ENCODE results near the gene TMEM41A.
"Not testable (repeated sequence)": the region's sequence is repeated elsewhere in the genome, so short reads cannot be mapped to it uniquely, and the experiment has no call there.

The TMEM41A gene

DNA sequence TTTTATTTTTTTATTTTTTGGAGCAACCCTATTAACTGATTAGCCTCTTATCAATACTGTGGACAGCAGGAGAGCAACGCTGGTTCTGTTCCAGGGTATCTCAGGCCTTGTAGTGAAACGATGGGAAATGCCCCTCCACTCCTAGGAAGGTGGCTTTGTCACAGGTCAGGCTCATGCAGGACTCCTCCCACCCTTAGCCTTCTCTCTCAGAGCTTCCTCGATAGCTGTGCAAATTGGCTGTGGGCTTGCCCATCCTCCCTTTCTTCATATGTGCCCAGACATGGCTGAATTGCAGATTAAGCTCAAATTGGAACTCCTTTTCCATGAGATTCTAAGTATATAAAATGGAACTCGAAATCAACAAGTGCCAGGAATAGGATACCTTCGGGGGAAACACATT lies 38.5 kb downstream of the TMEM41A start:
- H3K27ac ChIP-seq (ENCODE audit: insufficient read depth in 1 of 2, low read depth in 1 of 2, low read length in 2 of 2, poor library complexity in 1 of 2, severe bottlenecking in 2 of 2), result no peak overlapping the region

DNA sequence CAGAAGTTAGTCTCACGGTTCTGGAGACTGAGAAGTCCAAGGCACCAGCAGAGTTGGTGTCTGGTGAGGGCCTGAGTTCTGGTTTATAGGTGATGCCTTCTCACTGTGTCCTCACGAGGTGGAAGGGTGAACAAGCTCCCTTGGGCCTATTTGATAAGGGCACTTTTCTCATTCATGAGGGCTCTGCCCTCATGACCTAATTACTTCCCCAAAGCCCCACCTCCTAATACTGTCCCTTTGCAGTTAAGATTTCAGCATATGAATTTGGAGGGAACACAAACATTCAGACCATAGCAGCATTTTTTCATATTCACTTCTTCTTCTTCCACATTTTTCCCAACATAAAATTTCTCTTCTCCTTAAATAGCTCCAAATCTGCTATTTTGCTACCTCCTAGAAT lies 41.5 kb downstream of the TMEM41A start:
- no peak for DNase-seq
- H3K9me3 ChIP-seq (ENCODE audit: control extremely low read depth in 1 of 5, control insufficient read depth in 4 of 5, insufficient read depth in 2 of 5, low read depth in 1 of 5, low read length in 4 of 5), result no peaks in the 10 kb centered on the region
- ChIA-PET POLR2A (no interaction called here), CTCF (interaction anchor here (1.6 kb wide), 1 partner anchor 118 kb away, joined by 4 read pairs; no protein-coding TSS in a partner anchor)
- H3K4me1 ChIP-seq (ENCODE audit: control extremely low read depth in 1 of 4, control insufficient read depth in 4 of 4, insufficient read depth in 4 of 4, low read length in 3 of 4), result no peaks in the 10 kb centered on the region
- H3K27ac ChIP-seq (ENCODE audit: insufficient read depth in 1 of 2, low read depth in 1 of 2, low read length in 2 of 2, poor library complexity in 1 of 2, severe bottlenecking in 2 of 2), result no peak overlapping the region
- H3K4me3 ChIP-seq (ENCODE audit: control insufficient read depth in 1 of 7, extremely low read depth in 1 of 7, insufficient read depth in 4 of 7, low read depth in 2 of 7, low read length in 6 of 7), result no peak overlapping the region
- H3K36me3 ChIP-seq (ENCODE audit: control insufficient read depth in 4 of 4, insufficient read depth in 4 of 4, low read length in 3 of 4), result no peaks in the 10 kb centered on the region
- 100% methylated on average over 1 of the region's 2 CpGs for WGBS (ENCODE audit: insufficient coverage)
- no peaks in the 10 kb centered on the region for H3K27me3 ChIP-seq (replicated peaks in 2 of 5; ENCODE audit: control insufficient read depth in 4 of 5, insufficient read depth in 5 of 5, low read length in 4 of 5)

More for the DNA sequence above, 38.5 kb downstream of the TMEM41A start:
- no peak for DNase-seq
- Histone ChIP-seq H3K36me3 (ENCODE audit: control insufficient read depth in 4 of 4, insufficient read depth in 4 of 4, low read length in 3 of 4) (no peaks in the 10 kb centered on the region), H3K27me3 (replicated peaks in 2 of 5; ENCODE audit: control insufficient read depth in 4 of 5, insufficient read depth in 5 of 5, low read length in 4 of 5) (no peaks in the 10 kb centered on the region), H3K4me3 (ENCODE audit: control insufficient read depth in 1 of 7, extremely low read depth in 1 of 7, insufficient read depth in 4 of 7, low read depth in 2 of 7, low read length in 6 of 7) (no peak overlapping the region), H3K4me1 (ENCODE audit: control extremely low read depth in 1 of 4, control insufficient read depth in 4 of 4, insufficient read depth in 4 of 4, low read length in 3 of 4) (no peaks in the 10 kb centered on the region), H3K9me3 (ENCODE audit: control extremely low read depth in 1 of 5, control insufficient read depth in 4 of 5, insufficient read depth in 2 of 5, low read depth in 1 of 5, low read length in 4 of 5) (no peaks in the 10 kb centered on the region)
- ChIA-PET POLR2A (no interaction called here), CTCF (interaction anchor here (0.9 to 3.0 kb wide), 10 partner anchors 9 to 115 kb away, joined by 3 to 10 read pairs (median 5); no protein-coding TSS in a partner anchor)
- 70% methylated on average over 4 of the region's 5 CpGs for WGBS (ENCODE audit: insufficient coverage)

DNA sequence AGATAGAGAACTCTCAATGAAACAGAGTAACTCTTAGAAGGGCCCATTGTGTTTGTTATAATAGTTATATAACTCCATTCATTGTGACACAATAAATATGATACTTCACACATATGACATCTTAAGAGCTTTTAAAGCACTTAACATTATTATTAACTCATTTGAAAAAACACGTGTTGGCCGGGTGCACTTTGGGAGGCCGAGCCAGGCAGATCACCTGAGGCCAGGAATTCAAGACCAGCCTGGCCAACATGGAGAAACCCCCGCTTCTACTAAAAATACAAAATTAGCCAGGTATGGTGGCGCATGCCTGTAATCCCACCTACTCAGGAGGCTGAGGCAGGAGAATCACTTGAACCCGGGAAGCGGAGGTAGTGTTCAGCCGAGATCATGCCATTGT lies 47.4 kb downstream of the TMEM41A start:
- CTCF ChIA-PET, result interaction anchor here (2.0 kb wide), 1 partner anchor 10 kb away, joined by 8 read pairs; no protein-coding TSS in a partner anchor
- H3K4me1 ChIP-seq (ENCODE audit: control extremely low read depth in 1 of 4, control insufficient read depth in 4 of 4, insufficient read depth in 4 of 4, low read length in 3 of 4); H3K4me3 ChIP-seq (ENCODE audit: control insufficient read depth in 1 of 7, extremely low read depth in 1 of 7, insufficient read depth in 4 of 7, low read depth in 2 of 7, low read length in 6 of 7); H3K36me3 ChIP-seq (ENCODE audit: control insufficient read depth in 4 of 4, insufficient read depth in 4 of 4, low read length in 3 of 4); DNase-seq; H3K27me3 ChIP-seq (replicated peaks in 2 of 5; ENCODE audit: control insufficient read depth in 4 of 5, insufficient read depth in 5 of 5, low read length in 4 of 5); H3K9me3 ChIP-seq (ENCODE audit: control extremely low read depth in 1 of 5, control insufficient read depth in 4 of 5, insufficient read depth in 2 of 5, low read depth in 1 of 5, low read length in 4 of 5); H3K27ac ChIP-seq (ENCODE audit: insufficient read depth in 1 of 2, low read depth in 1 of 2, low read length in 2 of 2, poor library complexity in 1 of 2, severe bottlenecking in 2 of 2); POLR2A ChIA-PET: not testable (repeated sequence)
- WGBS (ENCODE audit: insufficient coverage), result 93% methylated on average over 3 of the region's 8 CpGs

DNA sequence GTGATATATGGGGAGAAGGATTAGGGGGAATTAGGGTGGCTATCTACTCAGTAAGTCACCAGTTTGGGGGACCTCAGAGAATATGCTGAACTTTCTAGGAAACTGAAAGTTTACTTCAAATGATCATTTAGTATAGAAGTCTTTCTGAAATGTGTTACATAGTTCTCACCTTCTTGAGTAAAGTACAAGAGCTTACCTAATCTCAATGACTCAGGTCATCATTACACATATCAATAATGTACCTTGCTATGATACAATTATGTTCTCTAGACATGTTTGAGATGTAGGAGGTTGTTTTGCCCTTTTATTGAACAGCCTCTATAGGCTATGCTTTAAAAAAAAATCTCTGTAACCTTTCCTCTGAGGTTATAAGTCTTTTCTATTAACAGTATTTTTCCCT lies 50.7 kb downstream of the TMEM41A start:
- ChIA-PET POLR2A (no interaction called here), CTCF (no interaction called here)
- DNase-seq, result no peak
- no peaks in the 10 kb centered on the region for H3K36me3 ChIP-seq (ENCODE audit: control insufficient read depth in 4 of 4, insufficient read depth in 4 of 4, low read length in 3 of 4)
- no peak overlapping the region for H3K27ac ChIP-seq (ENCODE audit: insufficient read depth in 1 of 2, low read depth in 1 of 2, low read length in 2 of 2, poor library complexity in 1 of 2, severe bottlenecking in 2 of 2)
- H3K27me3 ChIP-seq (replicated peaks in 2 of 5; ENCODE audit: control insufficient read depth in 4 of 5, insufficient read depth in 5 of 5, low read length in 4 of 5), result no peaks in the 10 kb centered on the region
- H3K4me1 ChIP-seq (ENCODE audit: control extremely low read depth in 1 of 4, control insufficient read depth in 4 of 4, insufficient read depth in 4 of 4, low read length in 3 of 4), result no peaks in the 10 kb centered on the region
- no peak overlapping the region for H3K4me3 ChIP-seq (ENCODE audit: control insufficient read depth in 1 of 7, extremely low read depth in 1 of 7, insufficient read depth in 4 of 7, low read depth in 2 of 7, low read length in 6 of 7)
- no peaks in the 10 kb centered on the region for H3K9me3 ChIP-seq (ENCODE audit: control extremely low read depth in 1 of 5, control insufficient read depth in 4 of 5, insufficient read depth in 2 of 5, low read depth in 1 of 5, low read length in 4 of 5)

DNA sequence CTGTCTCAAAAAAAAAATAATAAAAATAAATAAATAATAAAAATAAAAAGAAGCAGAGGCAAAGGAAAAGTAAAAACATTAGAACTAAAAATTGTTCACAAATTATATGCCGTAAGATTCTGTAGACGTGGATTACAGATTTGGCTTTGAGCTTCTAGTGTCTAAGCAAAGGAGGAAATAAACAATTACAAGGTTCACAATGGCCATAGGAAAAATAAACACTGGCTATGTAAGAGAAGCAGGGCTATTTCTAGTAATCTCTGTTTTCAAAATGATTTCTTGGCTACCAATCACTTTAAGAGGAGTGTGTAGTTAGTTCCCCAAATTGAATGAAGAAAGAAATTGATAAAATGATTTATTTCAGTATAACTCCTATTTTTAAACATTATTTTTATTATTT lies 54.5 kb downstream of the TMEM41A start:
- WGBS (ENCODE audit: insufficient coverage), result 100% methylated on average over 2 of the region's 2 CpGs

DNA sequence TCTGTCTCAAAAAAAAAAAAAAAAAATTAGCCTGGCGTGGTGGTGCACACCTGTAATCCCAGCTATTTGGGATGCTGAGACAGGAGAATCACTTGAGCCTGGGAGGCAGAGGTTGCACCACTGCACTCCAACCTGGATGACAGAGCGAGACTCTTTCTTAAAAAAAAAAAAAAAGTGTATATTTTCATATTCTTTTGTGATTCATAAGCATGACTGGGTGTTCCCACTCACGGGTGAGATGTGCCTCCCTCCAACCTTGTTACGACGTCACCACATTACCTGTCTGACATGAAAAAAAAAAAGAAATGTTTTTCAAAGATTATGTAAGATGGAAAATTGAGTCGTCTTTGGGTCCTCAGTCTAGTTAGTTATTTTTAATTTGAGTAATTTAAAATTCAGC lies 56.8 kb downstream of the TMEM41A start:
- DNase-seq, result no peak
- ChIA-PET POLR2A (no interaction called here), CTCF (no interaction called here)
- Histone ChIP-seq H3K4me1 (ENCODE audit: control extremely low read depth in 1 of 4, control insufficient read depth in 4 of 4, insufficient read depth in 4 of 4, low read length in 3 of 4) (no peaks in the 10 kb centered on the region), H3K4me3 (ENCODE audit: control insufficient read depth in 1 of 7, extremely low read depth in 1 of 7, insufficient read depth in 4 of 7, low read depth in 2 of 7, low read length in 6 of 7) (no peak overlapping the region), H3K36me3 (ENCODE audit: control insufficient read depth in 4 of 4, insufficient read depth in 4 of 4, low read length in 3 of 4) (no peaks in the 10 kb centered on the region), H3K27ac (ENCODE audit: insufficient read depth in 1 of 2, low read depth in 1 of 2, low read length in 2 of 2, poor library complexity in 1 of 2, severe bottlenecking in 2 of 2) (no peak overlapping the region), H3K27me3 (replicated peaks in 2 of 5; ENCODE audit: control insufficient read depth in 4 of 5, insufficient read depth in 5 of 5, low read length in 4 of 5) (no peaks in the 10 kb centered on the region), H3K9me3 (ENCODE audit: control extremely low read depth in 1 of 5, control insufficient read depth in 4 of 5, insufficient read depth in 2 of 5, low read depth in 1 of 5, low read length in 4 of 5) (no peaks in the 10 kb centered on the region)
- WGBS (ENCODE audit: insufficient coverage), result no CpG with 5 or more reads among the region's 6 CpGs

More for the DNA sequence above, 54.5 kb downstream of the TMEM41A start:
- H3K4me1 ChIP-seq (ENCODE audit: control extremely low read depth in 1 of 4, control insufficient read depth in 4 of 4, insufficient read depth in 4 of 4, low read length in 3 of 4), result no peaks in the 10 kb centered on the region
- CTCF ChIA-PET, result no interaction called here
- H3K9me3 ChIP-seq (ENCODE audit: control extremely low read depth in 1 of 5, control insufficient read depth in 4 of 5, insufficient read depth in 2 of 5, low read depth in 1 of 5, low read length in 4 of 5), result no peaks in the 10 kb centered on the region
- no peak overlapping the region for H3K4me3 ChIP-seq (ENCODE audit: control insufficient read depth in 1 of 7, extremely low read depth in 1 of 7, insufficient read depth in 4 of 7, low read depth in 2 of 7, low read length in 6 of 7)
- H3K36me3 ChIP-seq (ENCODE audit: control insufficient read depth in 4 of 4, insufficient read depth in 4 of 4, low read length in 3 of 4), result no peaks in the 10 kb centered on the region
- H3K27ac ChIP-seq (ENCODE audit: insufficient read depth in 1 of 2, low read depth in 1 of 2, low read length in 2 of 2, poor library complexity in 1 of 2, severe bottlenecking in 2 of 2), result no peak overlapping the region
- no peaks in the 10 kb centered on the region for H3K27me3 ChIP-seq (replicated peaks in 2 of 5; ENCODE audit: control insufficient read depth in 4 of 5, insufficient read depth in 5 of 5, low read length in 4 of 5)
- POLR2A ChIA-PET, result no interaction called here
- DNase-seq, result no peak

DNA sequence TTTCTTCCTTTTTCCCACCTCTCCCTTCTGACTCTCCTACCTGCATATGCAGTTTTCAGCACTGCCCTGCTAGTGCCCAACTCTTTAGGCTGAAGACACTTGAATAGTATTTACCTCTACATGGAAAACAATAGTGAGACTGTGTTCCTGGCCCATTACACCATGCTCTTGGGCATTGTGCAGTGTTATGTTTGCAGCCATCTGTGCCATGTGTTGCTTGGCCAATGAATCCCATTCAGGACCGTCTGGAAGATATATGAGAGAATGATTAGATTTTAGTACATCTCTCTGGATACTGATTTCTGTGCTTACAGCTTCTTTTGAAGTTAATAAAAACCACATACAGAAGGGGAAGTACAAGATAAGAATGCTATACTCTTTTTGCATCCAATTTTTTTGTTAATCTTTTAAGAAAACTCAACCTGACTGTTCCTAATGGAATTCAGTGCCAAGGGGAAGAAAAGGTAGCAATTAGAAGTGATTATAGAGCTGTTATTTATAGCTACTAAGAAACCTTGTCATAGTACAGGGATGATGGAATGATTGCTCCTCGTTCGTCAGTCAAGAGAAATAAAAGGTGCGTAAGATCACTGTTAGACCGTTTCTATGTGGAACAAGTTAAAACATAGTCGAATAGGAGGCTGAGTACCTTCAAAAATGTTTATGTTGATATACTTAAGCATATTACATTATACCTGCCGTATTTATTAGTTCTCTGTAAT lies 58.9 kb downstream of the TMEM41A start:
- no peaks in the 10 kb centered on the region for H3K27me3 ChIP-seq (replicated peaks in 2 of 5; ENCODE audit: control insufficient read depth in 4 of 5, insufficient read depth in 5 of 5, low read length in 4 of 5)
- H3K36me3 ChIP-seq (ENCODE audit: control insufficient read depth in 4 of 4, insufficient read depth in 4 of 4, low read length in 3 of 4), result no peaks in the 10 kb centered on the region
- no peaks in the 10 kb centered on the region for H3K4me1 ChIP-seq (ENCODE audit: control extremely low read depth in 1 of 4, control insufficient read depth in 4 of 4, insufficient read depth in 4 of 4, low read length in 3 of 4)
- ChIA-PET POLR2A (no interaction called here), CTCF (interaction anchor here (1.7 kb wide), 1 partner anchor 22 kb away, joined by 7 read pairs; no protein-coding TSS in a partner anchor)
- no peak for DNase-seq
- H3K27ac ChIP-seq (ENCODE audit: insufficient read depth in 1 of 2, low read depth in 1 of 2, low read length in 2 of 2, poor library complexity in 1 of 2, severe bottlenecking in 2 of 2), result no peak overlapping the region
- 96% methylated on average over 3 of the region's 7 CpGs for WGBS (ENCODE audit: insufficient coverage)
- H3K4me3 ChIP-seq (ENCODE audit: control insufficient read depth in 1 of 7, extremely low read depth in 1 of 7, insufficient read depth in 4 of 7, low read depth in 2 of 7, low read length in 6 of 7), result no peak overlapping the region
- no peaks in the 10 kb centered on the region for H3K9me3 ChIP-seq (ENCODE audit: control extremely low read depth in 1 of 5, control insufficient read depth in 4 of 5, insufficient read depth in 2 of 5, low read depth in 1 of 5, low read length in 4 of 5)

All from common myeloid progenitor, CD34-positive (primary cell).